C4-2B (cell line): ENCODE measurements around the gene FECH.

Experiments
- H3K27ac ChIP-seq: fragments of 450-650 bp; 2 replicates; pipeline ENCODE4 v1.5.1; 2017
- ZFX ChIP-seq: fragments of 450-650 bp; IDR thresholded peaks from 2 replicates; pipeline ENCODE4 v1.6.1; 2017
- TF ChIP-seq, protein P1 (sequence below): fragments of 450-650 bp; conservative IDR thresholded peaks from 2 replicates; pipeline ENCODE4 v1.5.1; 2017; ENCODE audit warnings: mild to moderate bottlenecking

Gene FECH

DNA sequence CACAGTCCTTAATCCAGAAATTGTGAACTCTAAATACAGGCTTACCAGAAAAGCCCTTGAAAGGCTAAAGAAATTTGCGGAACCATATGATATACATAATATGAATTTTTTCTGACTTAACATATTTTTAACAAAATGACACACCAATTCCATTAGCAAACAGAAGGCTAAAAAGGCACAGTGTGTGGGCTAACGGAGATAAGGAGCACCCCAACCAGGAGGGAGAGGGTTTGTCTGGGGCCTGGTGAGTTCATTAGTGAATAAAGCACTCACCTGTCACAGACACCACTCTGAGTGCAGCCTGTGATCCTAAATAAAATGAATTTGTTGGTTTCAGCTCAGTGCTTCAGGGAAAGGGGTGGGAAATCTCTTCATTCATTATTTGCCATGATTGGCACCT, 2.7 kb upstream of the FECH start:
- H3K27ac ChIP-seq: no peak overlapping the region
- TF ChIP-seq, protein P1, sequence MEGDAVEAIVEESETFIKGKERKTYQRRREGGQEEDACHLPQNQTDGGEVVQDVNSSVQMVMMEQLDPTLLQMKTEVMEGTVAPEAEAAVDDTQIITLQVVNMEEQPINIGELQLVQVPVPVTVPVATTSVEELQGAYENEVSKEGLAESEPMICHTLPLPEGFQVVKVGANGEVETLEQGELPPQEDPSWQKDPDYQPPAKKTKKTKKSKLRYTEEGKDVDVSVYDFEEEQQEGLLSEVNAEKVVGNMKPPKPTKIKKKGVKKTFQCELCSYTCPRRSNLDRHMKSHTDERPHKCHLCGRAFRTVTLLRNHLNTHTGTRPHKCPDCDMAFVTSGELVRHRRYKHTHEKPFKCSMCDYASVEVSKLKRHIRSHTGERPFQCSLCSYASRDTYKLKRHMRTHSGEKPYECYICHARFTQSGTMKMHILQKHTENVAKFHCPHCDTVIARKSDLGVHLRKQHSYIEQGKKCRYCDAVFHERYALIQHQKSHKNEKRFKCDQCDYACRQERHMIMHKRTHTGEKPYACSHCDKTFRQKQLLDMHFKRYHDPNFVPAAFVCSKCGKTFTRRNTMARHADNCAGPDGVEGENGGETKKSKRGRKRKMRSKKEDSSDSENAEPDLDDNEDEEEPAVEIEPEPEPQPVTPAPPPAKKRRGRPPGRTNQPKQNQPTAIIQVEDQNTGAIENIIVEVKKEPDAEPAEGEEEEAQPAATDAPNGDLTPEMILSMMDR: no peak
- TF ChIP-seq ZFX: no peak

DNA sequence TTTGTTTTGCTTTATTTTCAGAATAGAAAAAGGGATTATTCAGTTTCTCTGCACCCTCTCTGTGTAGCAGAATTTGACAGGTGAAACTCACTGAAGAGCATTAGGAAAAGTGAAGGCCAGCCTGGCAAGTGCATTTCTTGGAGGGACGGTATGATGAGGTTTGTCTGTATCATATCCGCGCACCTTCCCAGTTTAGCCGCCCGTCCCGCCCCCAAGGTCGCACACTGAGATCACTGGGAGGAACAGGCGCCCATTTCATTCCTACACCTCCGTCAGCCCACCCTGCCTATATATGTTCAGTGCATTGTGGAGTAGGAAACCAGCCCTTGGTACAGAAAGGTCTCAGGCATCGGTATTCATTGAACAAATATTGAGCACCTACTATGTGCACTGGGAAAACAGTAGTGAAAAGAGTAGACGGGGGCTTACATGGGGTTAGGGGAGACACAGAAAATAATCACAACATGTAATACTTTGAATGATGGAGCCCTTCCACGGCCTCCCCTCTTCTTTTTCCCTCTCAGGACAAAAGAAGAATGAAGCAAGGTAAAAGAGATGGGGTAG, 678 bp upstream of the FECH start:
- peak overlapping the region; percentile 92 for H3K27ac ChIP-seq
- no peak for TF ChIP-seq ZFX
- TF ChIP-seq, protein P1: no peak

DNA sequence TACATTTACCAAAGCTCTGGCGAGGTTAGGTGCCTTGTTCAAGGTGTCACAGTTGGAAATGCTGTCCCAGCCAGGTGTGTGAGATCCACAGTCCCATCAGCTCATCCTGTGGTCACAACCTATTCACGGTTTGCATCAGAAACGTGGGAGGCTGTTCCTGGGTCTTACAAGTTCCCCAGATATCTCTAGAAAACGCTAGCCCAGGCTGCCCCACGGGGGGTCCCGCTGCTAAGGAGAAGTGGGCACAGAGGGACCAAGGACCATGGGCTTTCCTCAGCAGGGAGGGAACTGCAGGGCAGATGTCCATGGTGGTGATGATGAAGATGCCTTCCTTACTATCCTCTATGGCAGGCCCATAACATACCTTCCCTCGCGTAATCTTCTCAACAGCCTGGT, 649 bp downstream of the FECH start:
- peak overlapping the region; percentile 92 for H3K27ac ChIP-seq

DNA sequence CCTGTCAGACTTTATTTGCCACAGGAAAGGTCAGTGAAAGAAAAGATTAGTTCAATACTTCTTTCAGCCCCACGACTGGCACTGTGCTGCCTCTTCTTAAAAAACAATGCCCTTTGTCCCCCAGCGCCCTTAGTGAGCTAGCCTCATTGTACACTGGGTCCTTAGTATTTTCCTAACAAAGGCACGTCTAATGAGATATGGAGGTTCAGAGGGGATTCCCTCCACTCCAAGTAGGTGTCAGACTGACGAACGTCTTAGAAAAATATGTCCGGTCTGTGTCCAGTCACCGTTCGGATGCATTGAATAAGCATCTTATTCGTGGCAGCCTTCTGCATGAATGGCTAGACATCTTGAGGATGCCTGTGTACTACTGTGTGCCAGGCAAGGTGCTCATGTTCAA, 1.1 kb downstream of the FECH start:
- TF ChIP-seq ZFX: no peak
- H3K27ac ChIP-seq: peak overlapping the region; percentile 92

More for the DNA sequence above, 649 bp downstream of the FECH start:
- no peak for TF ChIP-seq ZFX
- TF ChIP-seq, protein P1: no peak

DNA sequence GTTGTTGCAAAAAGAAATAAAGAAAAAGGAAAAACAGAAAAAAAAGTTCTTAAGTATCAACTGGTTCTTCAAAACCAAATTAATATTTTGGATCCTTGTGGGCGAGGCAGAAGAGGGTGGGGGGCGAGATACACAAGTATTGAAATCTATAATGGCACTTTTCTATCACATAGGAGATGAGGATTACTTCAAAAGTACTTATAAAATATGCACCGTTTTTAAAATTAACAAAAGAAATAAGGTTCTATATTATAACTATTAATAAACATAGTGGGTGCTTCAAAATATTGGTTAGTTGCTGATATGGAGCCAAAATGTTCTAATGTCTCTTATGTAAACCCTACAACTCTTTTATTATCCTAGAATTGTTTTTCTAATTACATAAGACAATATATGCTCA, 2.1 kb downstream of the FECH start:
- H3K27ac ChIP-seq: no peak overlapping the region
- TF ChIP-seq, protein P1: no peak
- TF ChIP-seq ZFX: no peak

DNA sequence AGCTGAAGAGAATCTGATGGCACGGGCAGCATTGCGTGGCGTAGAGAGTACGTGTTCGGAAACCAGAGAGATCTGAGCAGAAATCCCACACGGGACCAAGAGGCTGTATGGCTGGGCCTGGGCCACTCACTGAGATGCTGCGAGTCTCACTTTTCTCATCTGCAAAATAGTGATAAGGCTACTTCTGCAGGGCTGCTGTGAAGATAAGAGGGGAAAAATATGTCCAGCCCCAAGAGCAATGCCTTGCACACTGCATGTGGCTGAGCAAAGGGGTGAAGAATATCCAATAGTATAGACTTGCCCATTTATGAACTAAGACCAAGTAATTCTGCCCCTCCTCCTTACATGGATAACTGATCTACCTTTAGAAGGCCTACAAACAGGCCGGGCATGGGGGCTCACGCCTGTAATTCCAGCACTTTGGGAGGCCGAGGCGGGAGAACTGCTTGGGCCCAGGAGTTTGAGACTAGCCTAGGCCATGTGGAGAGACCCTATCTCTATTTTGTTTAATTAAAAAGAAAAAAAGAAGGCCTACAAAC, 3.1 kb downstream of the FECH start:
- TF ChIP-seq ZFX: no peak
- TF ChIP-seq, protein P1: no peak
- no peak overlapping the region for H3K27ac ChIP-seq

DNA sequence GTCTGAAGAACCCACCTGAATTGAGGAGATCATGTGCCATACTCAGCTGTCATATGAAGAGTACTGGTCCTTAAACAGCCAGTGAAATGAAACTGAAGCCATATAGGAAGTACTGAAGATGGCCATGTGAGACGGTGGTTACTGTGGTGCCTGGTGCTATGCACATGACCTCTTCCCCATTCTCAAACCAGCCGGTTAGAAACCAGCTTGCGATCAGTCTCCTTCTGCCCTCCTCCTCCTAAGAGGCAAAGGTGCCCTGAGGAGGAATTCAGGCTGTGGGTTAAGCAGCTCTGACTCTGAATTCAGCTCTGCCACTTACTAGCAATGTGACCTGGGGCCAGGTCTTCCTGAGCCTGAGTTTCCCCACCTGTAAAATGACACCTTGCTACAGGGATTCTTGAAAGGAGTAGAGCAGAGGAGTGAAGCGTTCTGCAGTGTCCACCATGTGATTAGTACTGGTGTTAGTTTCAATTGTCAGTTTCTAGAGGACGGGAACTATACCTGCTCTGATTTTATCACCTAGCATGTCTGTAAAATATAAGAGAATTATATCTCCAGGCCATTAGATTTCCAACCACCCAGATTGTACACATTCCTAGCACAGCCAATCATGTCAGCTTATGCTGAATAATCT, 5.1 kb downstream of the FECH start:
- no peak overlapping the region for H3K27ac ChIP-seq
- TF ChIP-seq, protein P1: no peak
- no peak for TF ChIP-seq ZFX

DNA sequence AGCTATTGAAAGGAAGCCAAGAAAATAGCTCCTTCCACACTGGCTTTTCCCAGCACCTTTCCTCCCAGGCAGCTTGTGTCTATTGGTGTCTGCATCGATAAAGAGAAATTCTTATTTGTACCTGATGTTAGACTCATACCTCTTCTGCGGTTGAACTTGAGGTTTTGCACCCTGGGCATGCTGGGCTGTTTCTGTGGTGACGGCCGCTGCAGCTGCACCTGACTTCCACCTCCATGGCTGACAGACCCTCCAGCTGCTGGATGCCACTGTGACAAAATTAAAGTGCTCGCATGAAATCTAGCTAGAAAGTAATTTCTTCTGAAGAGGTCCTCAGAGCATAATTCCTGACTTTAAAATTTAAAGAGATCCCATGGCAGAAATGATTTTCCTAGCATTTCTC, 6.6 kb downstream of the FECH start:
- TF ChIP-seq ZFX: no peak
- TF ChIP-seq, protein P1: no peak
- H3K27ac ChIP-seq: no peak overlapping the region
